ENCODE data around the gene BEND5. TPM values are rescaled to one million over a fixed set of nuclear protein-coding genes. Genes with fewer than 3 reads are reported as not detected.

The BEND5 gene
- total RNA-seq, 2 donors from 2014 or later, result 2.7 to 2.8 TPM

- DNase-seq (ENCODE audit: low spot score), result no peak
- Histone ChIP-seq H3K4me3 (no peak overlapping the region), H3K27me3 (no peaks in the 10 kb centered on the region), H3K9me3 (no peaks in the 10 kb centered on the region), H3K4me1 (no peaks in the 10 kb centered on the region), H3K27ac (no peak overlapping the region), H3K36me3 (no peaks in the 10 kb centered on the region)
- TF ChIP-seq CTCF (IDR thresholded peaks at IDR 0.05), result no peak
Observed at GRCh38 chr1:48693180-48693579, 83.5 kb downstream of the BEND5 start.

GRCh38 chr1:48692235-48692634 is 84.5 kb downstream of the BEND5 start:
- no peak for TF ChIP-seq CTCF (IDR thresholded peaks at IDR 0.05)
- no peaks in the 10 kb centered on the region for H3K4me1 ChIP-seq
- no peak for DNase-seq (ENCODE audit: low spot score)
- no peak overlapping the region for H3K27ac ChIP-seq
- no peak overlapping the region for H3K4me3 ChIP-seq
- H3K9me3 ChIP-seq, result no peaks in the 10 kb centered on the region
- H3K27me3 ChIP-seq, result no peaks in the 10 kb centered on the region
- no peaks in the 10 kb centered on the region for H3K36me3 ChIP-seq

- H3K4me3 ChIP-seq, result no peak overlapping the region
- no peak for DNase-seq (ENCODE audit: low spot score)
- no peak overlapping the region for H3K27ac ChIP-seq
- H3K9me3 ChIP-seq, result no peaks in the 10 kb centered on the region
- no peaks in the 10 kb centered on the region for H3K36me3 ChIP-seq
- no peaks in the 10 kb centered on the region for H3K4me1 ChIP-seq
- TF ChIP-seq CTCF (IDR thresholded peaks at IDR 0.05), result no peak
- H3K27me3 ChIP-seq, result no peaks in the 10 kb centered on the region
Observed at GRCh38 chr1:48691429-48692001, 85.2 kb downstream of the BEND5 start.

- no peak for DNase-seq (ENCODE audit: low spot score)
- no peaks in the 10 kb centered on the region for H3K36me3 ChIP-seq
- no peak overlapping the region for H3K4me3 ChIP-seq
- H3K27ac ChIP-seq, result no peak overlapping the region
- H3K9me3 ChIP-seq, result no peaks in the 10 kb centered on the region
- H3K27me3 ChIP-seq, result no peaks in the 10 kb centered on the region
- no peaks in the 10 kb centered on the region for H3K4me1 ChIP-seq
- peak in 1 of 2 donors; percentile 25 for TF ChIP-seq CTCF (IDR thresholded peaks at IDR 0.05)
Observed at GRCh38 chr1:48688102-48688760, 88.5 kb downstream of the BEND5 start.

- Histone ChIP-seq H3K4me1 (no peaks in the 10 kb centered on the region), H3K27ac (no peak overlapping the region), H3K9me3 (no peaks in the 10 kb centered on the region), H3K27me3 (no peaks in the 10 kb centered on the region), H3K4me3 (no peak overlapping the region), H3K36me3 (no peaks in the 10 kb centered on the region)
- no peak for DNase-seq (ENCODE audit: low spot score)
- TF ChIP-seq CTCF (IDR thresholded peaks at IDR 0.05), result no peak
Observed at GRCh38 chr1:48687282-48688045, 89.2 kb downstream of the BEND5 start.
